Sigmoid colon (tissue), 4 donors: ENCODE measurements around the gene RSPH1.

Experiments used
- CTCF ChIP-seq, 4 experiments: fragments of 450-650 bp in 3 of 4; fragments of 200-600 bp in 1 of 4; IDR thresholded peaks; one replicate each; pipeline ENCODE4 v1.5.1; 2016 to 2019; ENCODE audit warnings: antibody characterized with exemption in 4 of 4, mild to moderate bottlenecking in 3 of 4, moderate library complexity in 2 of 4
- EP300 ChIP-seq, 4 donors: sonication (generic); formaldehyde crosslinking; IDR thresholded peaks; one replicate each; pipeline ENCODE4 v1.6.1; 2017; ENCODE audit warnings: antibody characterized with exemption in 4 of 4
- POLR2A ChIP-seq, 2 donors: fragments of 450-650 bp; IDR thresholded peaks; one replicate each; pipeline ENCODE4 v1.6.1; 2016; ENCODE audit warnings: antibody characterized with exemption in 2 of 2, mild to moderate bottlenecking in 2 of 2, moderate library complexity in 2 of 2
- POLR2AphosphoS5 ChIP-seq, 4 donors: sonication (generic); formaldehyde crosslinking; IDR thresholded peaks; one replicate each; pipeline ENCODE4 v1.6.1; 2017; ENCODE audit warnings: antibody characterized with exemption in 4 of 4

- TF ChIP-seq POLR2AphosphoS5 (IDR thresholded peaks at IDR 0.05) (no peak), CTCF (IDR thresholded peaks at IDR 0.05) (no peak), POLR2A (IDR thresholded peaks at IDR 0.05) (no peak), EP300 (IDR thresholded peaks at IDR 0.05) (no peak)
Measured at GRCh38 chr21:42538479-42539275, 42.7 kb upstream of the RSPH1 start.
